Measurements from ENCODE around the gene WDCP.
"Not testable (repeated sequence)": the region's sequence is repeated elsewhere in the genome, so short reads cannot be mapped to it uniquely, and the experiment has no call there.

WDCP gene

DNA sequence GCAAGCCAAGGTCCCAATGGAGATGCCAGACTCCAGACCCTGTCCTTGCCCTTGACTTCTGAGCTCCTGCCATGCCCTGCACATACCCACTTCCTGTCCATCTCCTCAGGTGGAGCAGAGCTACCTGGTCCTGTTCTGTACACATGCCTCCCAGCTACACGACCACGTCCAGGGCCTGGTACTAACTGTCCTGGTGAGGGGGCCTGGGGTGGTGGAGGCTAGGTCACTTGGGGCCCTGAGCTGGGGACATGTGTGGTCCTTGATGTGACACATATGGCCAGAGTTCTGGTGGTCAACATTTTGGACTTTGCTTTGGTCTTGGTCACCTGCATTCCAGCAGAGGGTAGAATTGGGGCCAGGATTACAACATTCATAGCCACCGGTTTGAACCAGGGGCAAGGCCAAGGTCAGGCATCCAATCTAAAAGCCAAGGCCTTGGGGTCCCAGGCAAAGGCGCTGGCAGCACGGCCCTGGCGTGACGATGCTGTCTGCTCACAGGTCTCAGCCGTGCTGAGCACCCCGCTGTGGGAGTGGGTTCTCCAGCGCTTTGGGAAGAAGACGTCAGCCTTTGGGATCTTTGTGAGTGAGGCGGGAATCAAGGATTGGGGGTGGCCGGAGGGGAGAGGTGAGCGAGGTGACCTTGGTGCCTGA lies 24.7 kb downstream of the WDCP start:
- no peak for DNase-seq (ENCODE audit: low read depth in 1 of 2, low spot score in 1 of 2)

DNA sequence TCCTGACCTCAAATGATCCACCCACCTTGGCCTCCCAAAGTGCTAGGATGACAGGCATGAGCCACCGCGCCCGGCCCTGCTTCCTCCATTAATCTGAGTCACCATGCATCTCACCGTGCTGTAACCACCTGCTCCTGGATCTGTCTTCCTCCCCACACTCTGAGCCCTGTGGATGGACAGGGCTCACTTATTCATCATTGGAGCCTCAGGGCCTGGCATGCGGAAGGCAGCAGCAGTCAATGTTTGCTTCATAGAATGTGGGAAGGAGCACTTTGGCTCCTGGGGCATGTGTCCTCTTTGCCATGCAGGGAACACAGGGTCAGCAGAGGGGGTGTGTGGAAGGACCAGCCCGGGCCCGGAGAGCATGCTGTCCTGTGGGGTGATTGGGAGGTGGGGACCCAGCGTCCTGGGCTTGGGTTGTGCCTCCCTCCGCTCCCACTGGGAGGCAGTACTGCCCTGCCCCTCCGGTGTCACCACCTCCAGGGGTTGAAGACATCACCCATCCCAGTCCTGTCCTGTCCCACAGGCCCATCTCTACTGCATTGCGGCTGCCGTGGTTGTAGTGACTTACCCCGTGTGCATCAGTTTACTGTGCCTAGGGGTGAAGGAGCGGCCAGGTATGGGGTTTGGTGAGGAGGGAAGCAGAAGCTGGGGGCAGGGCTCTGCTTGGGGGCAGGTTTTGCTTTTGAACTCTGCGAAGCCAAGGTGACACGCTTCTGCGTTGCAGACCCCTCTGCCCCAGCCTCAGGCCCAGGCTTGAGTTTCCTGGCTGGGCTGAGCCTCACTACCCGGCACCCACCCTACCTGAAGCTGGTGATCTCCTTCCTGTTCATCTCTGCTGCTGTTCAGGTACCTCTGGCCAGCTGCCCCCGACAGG lies 25.8 kb downstream of the WDCP start:
- no peak for DNase-seq (ENCODE audit: low read depth in 1 of 2, low spot score in 1 of 2)

DNA sequence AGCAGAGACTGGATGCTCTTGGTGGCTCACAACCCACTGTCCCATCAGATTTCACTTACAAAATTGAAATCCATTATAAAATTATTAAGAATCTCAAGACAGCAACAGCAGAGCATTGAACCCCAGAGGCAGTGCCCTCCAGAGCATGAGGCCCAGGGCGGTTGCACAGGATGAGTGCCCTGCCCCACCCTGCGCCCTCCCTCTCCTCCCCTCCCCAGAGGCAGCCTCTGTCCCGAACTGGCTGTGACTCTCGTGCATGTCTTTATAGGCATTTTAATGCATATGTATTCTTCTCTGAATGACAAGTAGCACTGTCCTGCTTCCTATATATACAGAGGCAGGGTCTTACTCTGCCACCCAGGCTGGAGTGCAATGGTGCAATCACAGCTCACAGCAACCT lies 26.9 kb downstream of the WDCP start:
- no peak for DNase-seq (ENCODE audit: low read depth in 1 of 2, low spot score in 1 of 2)

DNA sequence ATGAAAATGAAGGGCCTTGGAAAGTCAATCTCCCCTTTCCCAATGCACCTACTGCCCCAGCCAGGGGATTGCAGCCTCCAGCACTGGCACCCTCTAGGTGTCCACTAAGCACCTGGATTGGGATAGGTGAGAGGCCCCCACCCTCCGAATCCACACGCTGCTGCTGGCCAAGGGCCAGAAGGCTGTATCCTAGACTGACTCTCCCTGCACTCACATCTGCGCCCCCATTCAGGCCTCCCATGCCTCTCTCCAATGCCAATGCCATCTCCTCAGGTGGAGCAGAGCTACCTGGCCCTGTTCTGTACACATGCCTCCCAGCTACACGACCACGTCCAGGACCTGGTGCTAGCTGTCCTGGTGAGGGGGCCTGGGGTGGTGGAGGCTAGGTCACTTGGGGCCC lies 27.5 kb downstream of the WDCP start:
- DNase-seq (ENCODE audit: low read depth in 1 of 2, low spot score in 1 of 2): no peak

DNA sequence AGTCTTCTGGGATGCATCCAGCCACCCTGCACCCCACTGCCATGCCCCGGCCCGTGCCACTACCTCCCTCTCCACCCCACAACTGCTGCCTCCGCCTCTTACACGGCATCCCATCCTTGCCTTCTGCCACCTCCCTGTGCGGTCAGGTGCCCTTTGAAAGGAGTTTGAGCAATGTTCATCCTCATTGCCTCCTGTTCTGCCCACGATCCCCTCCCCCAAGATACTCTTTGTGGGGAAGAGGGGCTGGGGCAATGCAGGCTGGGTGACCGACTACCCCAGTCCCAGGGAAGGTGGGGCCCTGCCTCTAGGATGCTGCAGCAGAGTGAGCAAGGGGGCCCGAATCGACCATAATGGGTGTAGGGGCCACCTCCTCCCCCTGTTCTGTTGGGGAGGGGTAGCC lies 28.9 kb downstream of the WDCP start:
- DNase-seq (ENCODE audit: low read depth in 1 of 2, low spot score in 1 of 2): no peak

DNA sequence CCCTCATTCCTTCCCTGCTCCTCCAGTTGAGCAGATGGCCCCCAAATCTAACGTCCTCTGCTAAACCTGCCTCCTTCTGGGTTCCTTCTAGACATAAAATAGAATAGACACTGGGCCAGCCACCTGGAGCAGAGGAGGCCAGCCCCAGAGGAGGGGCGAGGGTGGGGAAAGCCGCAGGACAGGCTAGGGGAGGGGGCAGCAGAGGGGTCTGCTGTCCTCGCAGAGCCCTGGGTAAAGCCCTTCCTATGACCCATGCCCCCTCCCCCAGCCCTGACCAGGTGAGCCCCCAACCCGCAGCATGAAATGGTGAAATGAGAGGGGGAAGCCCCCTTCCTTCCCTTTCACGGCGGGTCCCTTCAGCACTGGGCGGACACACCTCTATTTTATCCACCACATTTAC lies 29.5 kb downstream of the WDCP start:
- no peak for DNase-seq (ENCODE audit: low read depth in 1 of 2, low spot score in 1 of 2)

DNA sequence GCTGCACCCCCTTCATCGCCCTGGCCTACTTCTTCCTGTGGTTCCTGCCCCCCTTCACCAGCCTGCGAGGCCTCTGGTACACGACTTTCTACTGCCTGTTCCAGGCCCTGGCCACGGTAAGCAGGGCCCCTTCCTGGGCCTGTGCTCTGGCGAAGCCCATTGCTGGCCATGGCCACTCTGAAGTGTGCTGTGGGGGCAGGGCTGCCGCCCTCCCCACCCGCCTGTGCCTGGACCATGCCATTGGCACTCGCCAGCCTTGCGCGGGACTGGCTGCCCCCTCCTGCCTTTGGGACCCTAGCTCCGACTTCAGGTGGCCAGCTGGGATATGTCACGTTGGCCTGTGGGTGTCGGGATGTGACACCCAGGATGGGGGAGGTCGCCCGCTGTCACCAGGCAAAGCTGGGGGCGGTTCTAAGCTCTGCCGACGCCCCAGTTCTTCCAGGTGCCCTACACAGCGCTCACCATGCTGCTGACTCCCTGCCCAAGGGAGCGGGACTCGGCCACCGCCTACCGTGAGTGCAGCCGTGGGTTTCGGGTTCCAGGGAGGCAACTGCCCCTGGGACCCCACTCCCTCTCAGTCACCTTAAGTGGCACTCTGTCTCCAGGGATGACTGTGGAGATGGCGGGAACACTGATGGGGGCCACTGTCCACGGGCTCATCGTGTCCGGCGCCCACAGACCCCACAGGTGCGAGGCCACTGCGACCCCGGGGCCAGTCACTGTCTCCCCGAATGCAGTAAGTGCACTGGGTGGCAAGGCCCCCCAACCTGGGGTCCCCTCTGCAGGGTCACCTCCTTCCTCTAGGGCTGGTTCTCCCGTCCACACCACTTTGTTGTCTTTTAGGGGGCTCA lies 30.1 kb downstream of the WDCP start:
- DNase-seq (ENCODE audit: low read depth in 1 of 2, low spot score in 1 of 2): no peak

DNA sequence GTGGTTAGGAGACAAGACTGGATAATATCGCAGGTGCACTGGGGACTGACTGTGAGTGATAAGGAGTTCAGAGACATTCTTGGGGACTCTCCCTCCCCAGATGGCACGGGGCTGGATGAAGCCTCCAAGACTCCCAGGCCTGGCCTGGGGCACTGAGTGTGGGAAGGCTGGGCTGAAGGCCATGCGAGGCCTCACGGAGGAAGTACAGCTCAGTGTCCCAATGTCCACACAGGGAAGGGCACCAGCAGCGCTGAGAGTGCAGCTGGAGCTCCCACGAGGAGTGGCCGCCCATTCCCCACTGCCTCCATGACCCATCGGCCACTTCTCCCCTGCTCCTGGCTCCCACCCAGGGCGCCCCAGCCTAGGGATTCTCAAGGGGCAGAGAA lies 30.8 kb downstream of the WDCP start:
- DNase-seq (ENCODE audit: low read depth in 1 of 2, low spot score in 1 of 2): no peak

DNA sequence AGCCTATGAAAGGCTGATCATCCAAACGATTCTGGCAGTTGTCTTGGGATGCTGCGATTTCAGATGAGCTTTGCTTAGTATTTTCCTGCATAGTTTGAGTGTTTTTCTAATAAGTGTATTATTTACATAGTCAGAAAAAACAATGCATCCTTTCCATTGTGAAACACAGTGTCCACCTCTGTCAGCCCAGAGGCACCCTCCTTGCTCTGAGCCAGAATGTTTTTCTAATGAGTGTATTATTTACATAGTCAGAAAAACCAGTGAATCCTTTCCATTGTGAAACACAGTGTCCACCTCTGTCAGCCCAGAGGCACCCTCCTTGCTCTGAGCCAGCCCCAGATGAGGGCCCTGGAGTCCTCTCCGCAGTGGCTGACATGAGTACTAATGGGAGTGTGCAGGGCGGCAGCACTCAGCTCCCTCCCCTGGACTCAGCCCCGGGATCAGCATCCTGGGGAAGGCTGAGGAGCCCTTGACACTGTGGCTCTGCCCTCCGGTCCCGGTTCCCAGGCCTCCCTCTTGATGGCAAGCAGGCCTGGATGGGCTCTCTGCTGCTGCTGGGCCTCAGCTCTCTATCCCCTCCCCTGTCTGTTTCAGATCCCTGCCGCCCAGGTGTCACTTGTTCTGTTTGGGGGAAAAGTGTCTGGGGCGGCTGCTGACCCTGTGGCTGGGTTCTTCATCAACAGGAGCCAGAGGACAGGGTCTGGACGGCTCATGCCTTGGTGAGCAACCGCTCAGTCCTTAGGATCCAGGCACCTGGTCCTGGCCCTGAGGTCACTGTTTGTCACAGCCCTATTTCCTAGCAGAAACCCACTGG lies 31.4 kb downstream of the WDCP start:
- DNase-seq (ENCODE audit: low read depth in 1 of 2, low spot score in 1 of 2): no peak

DNA sequence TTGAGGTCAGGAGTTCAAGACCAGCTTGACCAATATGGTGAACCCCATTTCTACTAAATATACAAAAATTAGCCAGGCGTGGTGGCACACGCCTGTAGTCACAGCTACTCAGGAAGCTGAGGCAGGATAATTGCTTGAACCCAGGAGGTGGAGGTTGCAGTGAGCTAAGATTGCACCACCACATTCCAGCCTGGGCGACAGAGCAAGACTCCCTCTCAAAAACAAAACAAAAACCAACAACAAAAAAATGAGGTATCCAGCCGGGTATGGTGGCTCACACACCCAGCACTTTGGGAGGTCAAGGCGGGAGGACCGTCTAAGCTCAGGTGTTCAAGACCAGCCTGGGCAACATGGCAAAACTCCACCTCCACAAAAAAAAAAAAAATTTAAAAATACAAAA lies 32.3 kb downstream of the WDCP start:
- not testable (repeated sequence) for DNase-seq (ENCODE audit: low read depth in 1 of 2, low spot score in 1 of 2)

DNA sequence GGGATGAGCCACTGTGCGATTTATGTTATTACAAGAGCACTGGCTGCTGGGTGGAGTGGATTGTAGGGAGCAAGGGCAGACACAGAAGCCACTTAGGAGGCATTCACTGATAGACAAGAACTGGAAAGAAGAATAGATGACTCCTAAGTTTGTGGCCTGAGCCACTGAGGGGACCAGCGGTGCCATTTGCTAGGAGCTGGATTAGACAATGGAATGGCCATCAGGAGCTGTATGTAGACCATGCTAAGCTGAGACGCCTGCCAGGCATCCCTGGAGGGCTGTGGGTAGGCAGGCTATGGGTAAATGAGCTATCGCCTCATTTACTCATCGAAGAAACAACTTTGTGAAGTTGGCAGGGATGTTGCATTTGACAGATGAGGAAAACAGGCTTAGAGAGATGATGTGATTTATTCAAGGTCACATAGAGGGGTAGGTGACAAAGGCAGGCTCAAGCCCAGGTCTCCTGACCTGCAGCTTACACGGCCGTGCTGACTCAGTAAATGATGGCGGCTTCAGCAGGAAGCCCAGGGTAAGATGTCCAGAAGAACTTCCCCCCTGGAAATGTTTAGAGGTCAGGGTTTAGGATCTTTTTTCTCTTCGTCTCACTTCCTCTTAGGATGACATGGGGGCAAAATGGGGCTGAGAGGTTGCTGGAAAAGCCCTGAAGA lies 34.5 kb downstream of the WDCP start:
- no peak for DNase-seq (ENCODE audit: low read depth in 1 of 2, low spot score in 1 of 2)

DNA sequence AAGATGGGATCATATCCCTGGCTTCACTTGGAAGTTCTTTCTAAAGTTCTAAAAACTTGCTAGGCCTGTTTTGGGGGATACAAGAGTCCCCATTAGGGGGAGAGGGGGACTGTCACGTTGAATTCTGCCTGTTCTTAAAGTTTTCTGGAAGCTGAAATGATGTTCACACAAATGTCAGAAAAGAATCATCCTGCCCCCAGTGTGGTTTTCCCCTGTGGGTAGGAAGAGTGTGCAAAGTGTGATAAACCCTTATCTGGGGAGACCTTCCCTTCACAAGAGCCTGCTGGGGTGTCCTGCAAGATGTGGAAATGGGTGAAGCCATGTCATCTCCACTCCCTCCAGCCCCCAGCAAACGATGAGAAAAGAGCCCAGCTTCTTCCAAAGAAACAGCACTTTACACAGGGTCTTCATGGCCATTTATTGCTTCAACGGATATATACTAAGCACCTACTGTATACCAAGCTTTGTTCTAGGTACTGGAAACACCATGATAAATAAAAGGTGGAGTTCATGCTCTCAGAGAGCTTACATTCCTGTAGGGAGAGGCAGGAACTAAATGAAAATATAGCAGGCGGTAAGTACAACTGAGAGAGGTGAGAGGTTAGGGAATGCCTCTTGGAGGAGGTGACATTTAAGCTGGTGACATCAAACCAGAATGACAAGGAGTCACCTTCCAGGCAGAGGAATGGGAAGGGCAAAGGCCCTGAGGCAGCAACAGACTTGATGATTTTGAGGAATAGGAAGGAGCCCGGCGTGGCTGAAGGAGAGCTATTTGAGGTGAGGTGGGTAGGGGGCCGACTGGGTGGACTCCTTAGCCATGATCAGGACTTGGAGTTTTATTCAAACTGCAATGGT lies 35.7 kb downstream of the WDCP start:
- DNase-seq (ENCODE audit: low read depth in 1 of 2, low spot score in 1 of 2): no peak

DNA sequence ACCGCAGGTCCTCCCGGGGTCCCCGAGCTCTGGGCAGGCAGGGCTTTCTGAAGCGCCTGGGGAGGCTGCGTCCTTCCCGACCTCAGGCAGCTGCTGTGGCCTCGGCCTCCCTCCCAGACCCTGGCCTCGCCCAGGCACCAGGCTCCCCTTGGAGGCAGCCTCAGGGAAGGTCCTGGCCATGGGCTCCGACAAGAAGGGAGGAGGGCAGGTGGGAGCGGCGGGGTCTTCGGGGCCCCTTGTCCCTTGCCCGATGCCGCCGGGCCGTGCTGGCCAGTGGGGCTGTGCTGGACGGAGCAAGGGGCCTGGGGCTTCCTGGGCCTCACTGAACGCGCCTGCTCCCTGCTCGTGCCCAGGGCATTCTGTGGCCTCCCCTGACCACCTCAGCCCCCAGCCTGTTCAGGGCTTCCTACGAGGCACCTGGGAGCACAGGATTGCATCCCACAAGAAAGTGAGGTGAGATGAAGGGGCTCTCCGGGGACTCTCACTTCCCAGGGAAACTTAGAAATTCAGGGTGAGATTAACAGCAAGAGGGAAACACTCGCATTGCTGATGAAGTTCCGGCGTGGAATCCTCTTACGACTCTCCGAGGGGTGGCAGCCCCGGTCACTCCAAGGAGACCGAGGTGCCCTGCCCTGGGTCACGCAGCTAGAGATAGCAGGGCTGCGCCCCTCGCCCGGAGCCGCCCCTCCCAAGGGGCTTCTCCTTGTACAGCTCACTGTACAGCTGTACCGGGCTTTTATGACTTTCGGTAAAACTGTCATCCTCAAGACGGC lies 36.5 kb downstream of the WDCP start:
- DNase-seq (ENCODE audit: low read depth in 1 of 2, low spot score in 1 of 2): no peak

DNA sequence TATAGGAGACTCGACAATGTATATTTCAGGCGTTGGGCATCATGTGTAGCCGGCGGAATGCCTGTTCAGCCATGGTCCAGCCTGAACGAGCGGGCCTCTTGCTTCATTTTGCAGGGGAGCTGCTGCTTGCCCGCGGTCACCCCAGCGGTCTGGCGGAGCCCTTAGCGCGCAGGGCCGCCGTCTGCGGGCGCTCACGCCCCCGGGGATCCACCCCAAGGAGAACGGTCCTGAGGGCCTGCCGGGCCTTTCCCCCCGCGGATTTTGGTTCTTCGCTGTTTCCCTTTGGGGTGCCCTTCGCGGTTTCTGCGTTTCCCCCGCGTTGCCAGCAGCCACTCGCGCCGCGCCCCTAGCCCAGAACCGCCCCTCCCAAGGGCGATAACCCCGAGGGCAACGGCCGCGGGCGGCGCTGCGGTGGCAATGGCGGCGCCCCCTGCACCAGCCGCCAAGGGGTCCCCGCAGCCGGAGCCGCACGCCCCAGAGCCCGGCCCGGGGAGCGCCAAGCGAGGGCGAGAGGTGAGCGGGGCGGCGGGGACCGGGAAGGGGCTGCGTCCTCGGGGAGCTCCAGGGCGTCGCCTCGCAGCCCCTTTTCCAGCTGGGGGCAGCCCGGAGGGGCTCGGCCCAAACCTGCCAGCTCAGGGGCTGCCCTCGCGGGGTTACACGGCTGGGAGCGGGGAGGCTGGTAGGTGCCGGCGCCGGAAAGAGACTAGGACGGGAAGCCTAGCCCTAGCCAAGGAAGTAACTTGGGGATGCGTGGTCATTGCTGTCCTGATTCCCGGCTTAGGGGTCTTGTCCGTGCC lies 37.3 kb downstream of the WDCP start, which contains the start of gene MFSD2B:
Gene MFSD2B (plus strand): TSS at position 406 of the 797 bp plus-strand sequence. CDS start 12 bp downstream, at position 418.
- DNase-seq (ENCODE audit: low read depth in 1 of 2, low spot score in 1 of 2): no peak

DNA sequence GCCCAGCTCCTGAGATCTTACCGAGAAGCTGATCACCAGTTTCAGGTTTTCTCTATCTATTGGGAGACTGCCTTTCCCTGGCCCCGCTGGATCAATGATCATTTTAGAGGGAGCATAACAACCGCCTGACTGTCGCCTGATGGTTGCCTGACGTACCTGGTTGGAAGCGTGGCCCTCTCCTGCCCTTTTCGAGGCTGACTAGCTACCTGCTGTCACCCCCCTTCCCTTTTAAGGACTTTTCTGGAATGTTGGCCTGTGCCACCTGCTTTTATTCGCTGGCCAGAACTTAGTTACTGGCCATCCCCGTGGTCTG lies 37.9 kb downstream of the WDCP start:
- DNase-seq (ENCODE audit: low read depth in 1 of 2, low spot score in 1 of 2): no peak

DNA sequence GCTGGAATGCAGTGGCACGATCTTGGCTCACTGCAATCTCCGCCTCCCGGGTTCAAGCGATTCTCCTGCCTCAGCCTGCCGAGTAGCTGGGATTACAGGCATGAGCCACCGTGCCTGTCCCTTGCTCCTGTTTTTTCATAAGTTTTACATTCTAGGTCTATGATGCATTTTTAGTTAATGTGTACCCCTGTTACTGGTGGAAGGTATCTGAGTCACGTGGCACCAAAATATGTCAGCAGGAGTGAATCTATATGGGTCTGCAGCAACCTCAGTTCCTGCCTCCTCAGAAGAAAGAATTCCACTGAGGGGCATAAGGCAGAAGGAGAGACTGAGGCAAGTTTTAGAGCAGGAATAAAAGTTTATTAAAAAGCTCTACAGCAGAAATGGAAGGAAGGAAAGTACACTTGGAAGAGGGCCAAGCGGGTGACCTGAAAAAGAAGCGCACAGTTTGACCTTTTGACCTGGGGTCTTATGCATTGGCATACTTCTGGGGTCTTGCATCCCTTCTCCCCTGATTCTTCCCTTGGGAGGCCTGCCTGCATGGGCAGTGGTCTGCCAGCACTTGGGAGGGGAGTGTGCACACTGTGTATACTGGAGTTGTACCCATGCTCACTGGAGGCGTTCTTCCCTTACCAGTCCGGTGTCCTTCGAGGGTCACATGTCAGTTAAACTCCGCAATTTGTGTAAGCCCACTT lies 38.4 kb downstream of the WDCP start:
- DNase-seq (ENCODE audit: low read depth in 1 of 2, low spot score in 1 of 2): no peak

DNA sequence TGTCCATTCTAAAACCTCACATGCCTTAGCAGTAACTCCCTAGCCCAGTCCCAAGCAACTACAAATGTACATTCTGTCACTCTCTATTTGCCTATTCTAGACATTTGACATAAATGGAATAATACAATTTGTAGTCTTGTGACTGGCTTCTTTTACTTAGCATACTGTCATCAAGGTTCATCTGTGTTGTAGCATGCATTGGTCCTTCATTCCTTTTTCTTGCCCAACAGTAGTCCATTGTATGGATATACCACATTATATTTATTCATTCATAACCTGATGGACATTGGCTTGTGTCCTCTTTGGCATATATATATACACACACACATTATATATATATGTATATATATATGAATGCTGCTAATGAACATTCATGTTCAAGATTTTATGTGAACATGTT lies 39.5 kb downstream of the WDCP start:
- no peak for DNase-seq (ENCODE audit: low read depth in 1 of 2, low spot score in 1 of 2)

Measured in activated T-helper 1 cell treated with anti-CD3 and anti-CD28 coated beads, Interleukin-2, amount 50 U/mL, for 16 hours (primary cell).